Measurements from ENCODE around the gene LRRC71.

GRCh38 chr1:156936721-156937220 is 16.3 kb downstream of the LRRC71 start:
- TF ChIP-seq CTCF (conservative IDR thresholded peaks at IDR 0.05 in 1 of 2, IDR thresholded peaks at IDR 0.05 in 1 of 2; ENCODE audit: extremely low read depth in 1 of 2, insufficient read depth in 1 of 2, low read depth in 1 of 2, low read length in 2 of 2) (no peak), EZH2 (IDR thresholded peaks at IDR 0.05; ENCODE audit: borderline replicate concordance, low read length) (no peak)

Measured in mammary epithelial cell (primary cell).